ENCODE data around the gene TMEM114. TPM values are rescaled to one million over a fixed set of nuclear protein-coding genes. Genes with fewer than 3 reads are reported as not detected.

The TMEM114 gene
- total RNA-seq, 4 donors from 2014 or later = not detected

GRCh38 chr16:8596581-8596980, 6.3 kb upstream of the TMEM114 start:
- 90 to 93% methylated on average over 1 of the region's 1 CpG for WGBS, 2 donors
- no peak overlapping the region for H3K27ac ChIP-seq
- no peaks in the 10 kb centered on the region for H3K27me3 ChIP-seq
- no peaks in the 10 kb centered on the region for H3K4me1 ChIP-seq
- H3K36me3 ChIP-seq = no peaks in the 10 kb centered on the region
- TF ChIP-seq POLR2A (IDR thresholded peaks at IDR 0.05) = no peak
- no peaks in the 10 kb centered on the region for H3K9me3 ChIP-seq
- DNase-seq = no peak
- H3K4me3 ChIP-seq (replicated peaks in 1 of 3) = no peak overlapping the region
- intact Hi-C loops (cut with DNase I) = no loop called here

GRCh38 chr16:8595783-8596182, 5.5 kb upstream of the TMEM114 start:
- WGBS, 2 donors = 75 to 92% methylated on average over 5 of the region's 5 CpGs
- Histone ChIP-seq H3K4me3 (replicated peaks in 1 of 3) (no peak overlapping the region), H3K27ac (no peak overlapping the region), H3K36me3 (no peaks in the 10 kb centered on the region), H3K9me3 (no peaks in the 10 kb centered on the region), H3K4me1 (no peaks in the 10 kb centered on the region), H3K27me3 (no peaks in the 10 kb centered on the region)
- intact Hi-C loops (cut with DNase I) = no loop called here
- DNase-seq = no peak
- TF ChIP-seq CTCF (IDR thresholded peaks at IDR 0.05) (no peak), POLR2A (IDR thresholded peaks at IDR 0.05) (no peak)

- TF ChIP-seq POLR2A (IDR thresholded peaks at IDR 0.05) = no peak
- TF ChIP-seq CTCF (IDR thresholded peaks at IDR 0.05) = no peak
- no peak for DNase-seq
- intact Hi-C loops (cut with DNase I) = no loop called here
- H3K4me1 ChIP-seq = peaks cover 0 to 6% of the 10 kb centered on the region in 2 donors
- no peak overlapping the region for H3K4me3 ChIP-seq (replicated peaks in 1 of 3)
- 78 to 82% methylated on average over 9 of the region's 9 CpGs for WGBS, 2 donors
- no peak overlapping the region for H3K27ac ChIP-seq
- no peaks in the 10 kb centered on the region for H3K36me3 ChIP-seq
- peaks cover 10% of the 10 kb centered on the region for H3K27me3 ChIP-seq
- no peaks in the 10 kb centered on the region for H3K9me3 ChIP-seq
These were observed 3.9 kb upstream of the TMEM114 start for GRCh38 chr16:8594149-8594666.

- no peak for TF ChIP-seq CTCF (IDR thresholded peaks at IDR 0.05)
- TF ChIP-seq POLR2A (IDR thresholded peaks at IDR 0.05) = no peak
- Histone ChIP-seq H3K27me3 (peaks cover 12% of the 10 kb centered on the region), H3K4me1 (peaks cover 0 to 7% of the 10 kb centered on the region in 2 donors), H3K9me3 (no peaks in the 10 kb centered on the region), H3K36me3 (no peaks in the 10 kb centered on the region), H3K4me3 (replicated peaks in 1 of 3) (no peak overlapping the region), H3K27ac (no peak overlapping the region)
- 95 to 96% methylated on average over 3 of the region's 3 CpGs for WGBS, 2 donors
- DNase-seq = no peak
- intact Hi-C loops (cut with DNase I) = no loop called here
These were observed 1.1 kb upstream of the TMEM114 start for GRCh38 chr16:8591451-8591850.

GRCh38 chr16:8590811-8591210, 500 bp upstream of the TMEM114 start:
- H3K27ac ChIP-seq = no peak overlapping the region
- TF ChIP-seq POLR2A (IDR thresholded peaks at IDR 0.05) (no peak), CTCF (IDR thresholded peaks at IDR 0.05) (no peak)
- H3K36me3 ChIP-seq = no peaks in the 10 kb centered on the region
- no peaks in the 10 kb centered on the region for H3K9me3 ChIP-seq
- H3K27me3 ChIP-seq = peaks cover 12% of the 10 kb centered on the region
- peaks cover 0 to 7% of the 10 kb centered on the region in 2 donors for H3K4me1 ChIP-seq
- no peak for DNase-seq
- no peak overlapping the region for H3K4me3 ChIP-seq (replicated peaks in 1 of 3)
- 95 to 96% methylated on average over 3 of the region's 3 CpGs for WGBS, 2 donors
- intact Hi-C loops (cut with DNase I) = no loop called here

Measured in thyroid gland (tissue), 4 donors.